ENCODE data around the gene CPSF6.
"Not testable (repeated sequence)": the region's sequence is repeated elsewhere in the genome, so short reads cannot be mapped to it uniquely, and the experiment has no call there.

CPSF6 gene

GRCh38 chr12:69262264-69262974 lies 23.1 kb downstream of the CPSF6 start:
- DNase-seq = no peak

- DNase-seq = no peak
Observed at GRCh38 chr12:69265205-69265604, 25.8 kb downstream of the CPSF6 start.

- DNase-seq = not testable (repeated sequence)
Observed at GRCh38 chr12:69265633-69266032, 26.3 kb downstream of the CPSF6 start.

- DNase-seq = no peak
Observed at GRCh38 chr12:69266036-69266635, 26.8 kb downstream of the CPSF6 start.

DNA sequence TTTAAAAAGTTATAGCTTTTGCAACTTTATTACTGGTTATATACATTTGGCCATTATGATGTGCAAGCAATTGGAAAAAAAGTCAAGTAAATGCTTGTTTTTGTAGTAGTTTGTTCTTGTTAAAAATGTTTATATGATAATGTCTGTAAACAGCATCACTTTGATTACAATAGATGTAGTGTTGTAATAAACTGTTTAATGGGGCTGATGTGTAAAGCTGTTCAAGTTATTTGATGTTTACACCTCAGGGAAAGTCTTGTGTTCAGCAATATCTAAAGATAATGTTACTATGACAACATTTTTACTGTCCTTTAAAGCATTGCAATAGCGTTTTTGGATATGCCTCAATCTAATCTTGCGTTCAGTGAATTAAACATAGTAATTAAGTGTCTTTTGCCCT lies 30.4 kb downstream of the CPSF6 start:
- DNase-seq = no peak

DNA sequence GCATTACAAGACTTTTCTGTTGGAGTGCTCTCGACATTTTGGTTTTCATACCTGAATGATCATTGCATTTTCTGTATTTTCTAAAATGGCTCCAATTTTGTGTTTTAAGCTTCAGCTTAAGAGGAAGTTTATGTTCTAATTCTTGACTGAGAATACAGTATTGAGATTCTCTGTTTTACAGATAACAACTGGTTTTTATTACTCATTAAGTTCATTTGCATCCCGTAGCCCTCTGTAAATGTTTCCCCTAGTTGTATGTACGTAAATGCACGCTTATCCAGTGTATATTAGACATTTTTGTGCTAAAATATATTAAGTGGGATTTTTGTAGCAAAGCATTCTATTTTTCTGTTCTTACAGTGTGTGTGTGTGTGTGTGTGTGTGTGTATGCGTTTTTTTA lies 33.1 kb downstream of the CPSF6 start:
- DNase-seq = no peak

DNA sequence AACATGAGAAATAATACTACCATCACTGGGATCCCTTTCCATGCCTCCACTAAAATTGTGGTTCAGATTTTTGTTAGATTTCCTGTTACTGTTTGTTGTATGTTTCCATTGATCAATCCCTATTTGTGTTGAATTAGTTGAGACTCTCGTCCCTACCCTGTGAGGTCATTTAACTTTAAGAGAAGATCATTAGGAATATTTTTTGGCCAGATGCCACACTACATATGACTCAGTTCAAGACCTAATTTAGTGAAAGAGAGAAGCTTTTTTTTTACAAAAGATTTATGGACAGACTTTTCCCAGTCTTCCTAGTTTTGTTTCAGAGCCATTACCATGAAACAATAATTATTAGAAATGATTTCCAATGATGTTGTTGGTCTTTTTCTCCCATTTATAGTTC lies 35.5 kb downstream of the CPSF6 start:
- DNase-seq = no peak

GRCh38 chr12:69275471-69275891 lies 36.1 kb downstream of the CPSF6 start:
- no peak for DNase-seq

DNA sequence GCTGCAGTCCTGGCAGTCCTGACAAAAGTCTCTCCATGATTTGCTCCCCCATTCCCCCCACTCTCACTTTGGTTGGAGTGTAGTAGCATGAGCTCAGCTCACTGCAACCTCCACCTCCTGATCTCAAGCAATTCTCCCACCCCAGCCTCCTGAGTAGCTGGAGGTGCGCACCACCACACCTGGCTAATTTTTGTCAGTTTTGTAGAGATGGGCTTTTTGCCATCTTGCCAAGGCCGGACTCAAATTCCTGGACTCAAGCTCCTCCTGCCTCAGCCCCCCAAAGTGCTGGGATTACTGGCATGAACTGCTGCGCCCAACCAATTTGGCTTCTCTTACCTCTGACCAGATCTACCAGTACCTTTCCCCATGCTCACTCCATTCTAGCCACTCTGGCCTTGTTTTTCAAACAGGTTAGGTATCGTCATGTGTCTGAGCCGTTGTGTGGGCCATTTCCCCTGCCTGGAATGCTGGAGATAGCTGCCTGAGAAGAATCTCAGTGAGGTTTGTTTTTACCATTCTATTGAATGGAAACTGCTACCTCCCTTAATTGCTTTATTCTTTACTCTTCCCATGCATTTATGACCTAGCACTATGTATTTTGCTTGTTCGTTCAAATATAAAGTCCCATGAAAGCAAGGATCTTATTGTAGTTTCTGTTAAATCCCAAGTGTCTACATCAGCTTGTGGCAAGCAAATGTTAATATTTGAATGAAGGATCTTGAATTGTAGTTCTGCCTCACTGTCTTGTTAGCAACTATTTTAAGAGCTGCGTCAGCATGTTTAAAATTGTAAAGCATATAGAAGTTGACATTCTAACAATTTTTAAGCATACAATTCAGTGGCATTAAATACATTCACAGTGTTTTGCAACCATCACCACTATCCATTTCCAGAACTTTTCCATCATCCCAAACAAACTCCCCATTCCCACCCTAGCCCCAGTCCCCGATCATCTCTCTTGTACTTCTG lies 39.7 kb downstream of the CPSF6 start:
- no peak for DNase-seq

DNA sequence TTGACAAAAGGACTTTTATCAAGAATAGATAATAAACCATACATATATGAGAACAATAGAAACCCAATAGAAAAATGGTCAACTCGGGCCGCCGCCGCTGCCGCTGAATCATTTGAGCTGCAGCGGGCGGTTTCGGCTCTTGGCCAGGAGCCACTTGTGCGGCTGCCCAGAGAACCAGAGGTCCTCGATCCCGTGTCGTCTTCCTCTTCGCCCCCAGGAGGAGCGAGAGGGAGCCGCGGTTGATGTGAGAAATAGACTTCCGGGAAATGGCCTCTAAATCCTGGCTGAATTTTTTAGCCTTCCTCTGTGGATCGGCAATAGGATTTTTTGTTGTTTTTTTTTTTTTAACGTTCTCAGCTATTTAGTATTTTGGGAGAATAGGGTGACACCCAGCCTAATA lies 44.8 kb downstream of the CPSF6 start:
- peak in 1 of 2 donors; percentile 19 for DNase-seq

DNA sequence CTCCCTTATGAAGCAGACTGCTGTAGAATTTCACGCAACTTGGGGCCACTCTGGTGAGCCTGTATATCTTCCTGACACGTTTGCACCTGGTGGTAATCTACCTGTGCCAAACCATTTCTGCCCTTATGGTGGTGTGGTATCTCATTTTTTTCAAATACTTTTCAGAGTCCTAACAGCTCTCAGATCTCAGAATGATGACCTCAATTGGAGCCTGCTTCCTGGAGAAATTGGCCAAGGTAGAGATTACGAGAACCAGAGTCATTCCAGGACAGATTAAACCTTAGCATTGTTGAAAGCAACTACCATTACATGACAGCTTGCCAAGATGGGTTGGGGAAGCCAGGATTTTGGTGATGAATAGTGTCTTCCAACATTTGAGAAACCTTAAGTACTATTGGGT lies 48.2 kb downstream of the CPSF6 start:
- no peak for DNase-seq

GRCh38 chr12:69290545-69291277 lies 51.3 kb downstream of the CPSF6 start:
- peak; percentile 69 to 79 for DNase-seq

DNA sequence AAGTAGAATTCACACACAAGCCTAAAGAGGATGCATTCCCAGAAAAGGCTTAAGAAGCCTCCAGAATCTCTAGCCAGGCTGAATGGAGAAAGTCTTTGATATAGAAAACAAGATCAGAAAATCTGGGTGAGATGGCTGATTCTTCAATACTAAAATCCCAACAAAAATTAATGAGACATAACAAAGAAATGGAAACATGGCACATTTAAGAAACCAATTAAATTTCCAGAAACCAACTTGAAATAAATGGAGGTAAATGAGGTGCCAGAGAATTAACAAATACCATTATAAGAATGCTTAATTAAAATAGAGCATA lies 51.9 kb downstream of the CPSF6 start:
- DNase-seq = no peak

DNA sequence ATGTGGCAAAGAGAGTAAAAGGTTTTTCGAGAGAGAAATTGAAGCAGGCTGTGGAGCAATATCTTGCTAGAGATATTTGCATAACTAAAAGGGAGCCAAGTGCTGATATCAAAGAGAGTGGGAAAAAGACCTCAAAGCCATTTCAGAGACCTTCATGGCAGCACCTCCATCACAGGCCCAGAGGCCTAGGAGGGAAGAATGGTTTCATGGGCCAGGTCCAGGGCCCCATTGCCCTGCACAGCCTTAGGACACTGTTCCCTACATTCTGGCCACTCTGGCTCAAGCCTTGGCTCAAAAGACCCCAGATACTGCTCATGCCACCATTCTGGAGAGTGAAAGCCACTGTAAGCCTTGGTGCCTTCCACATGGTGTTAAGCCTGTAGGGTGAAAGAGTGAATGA lies 58.8 kb downstream of the CPSF6 start:
- DNase-seq = no peak

GRCh38 chr12:69298947-69299346 lies 59.6 kb downstream of the CPSF6 start:
- DNase-seq = no peak

- DNase-seq = no peak
Observed at GRCh38 chr12:69304284-69304683, 64.9 kb downstream of the CPSF6 start.

DNA sequence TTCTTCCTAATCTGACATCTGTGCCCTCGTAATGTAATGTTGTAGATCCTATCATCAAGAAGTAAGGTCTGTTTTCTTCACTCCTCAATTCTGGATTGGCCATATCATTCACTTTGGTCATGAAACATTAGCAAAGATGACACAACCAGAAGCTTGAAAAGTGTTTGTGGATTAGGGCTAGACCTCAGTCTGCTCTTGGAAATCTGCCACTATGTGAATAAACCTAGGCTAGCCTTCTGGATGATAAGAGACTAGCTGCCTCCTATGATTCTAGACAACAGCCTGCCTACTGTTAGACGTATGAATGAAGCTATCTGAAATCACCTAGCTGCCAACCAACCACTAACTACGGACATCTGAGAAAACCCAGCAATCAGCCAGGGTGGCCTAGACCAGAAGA lies 70.1 kb downstream of the CPSF6 start:
- DNase-seq = no peak

- DNase-seq = no peak
Observed at GRCh38 chr12:69313209-69313608, 73.8 kb downstream of the CPSF6 start.

DNA sequence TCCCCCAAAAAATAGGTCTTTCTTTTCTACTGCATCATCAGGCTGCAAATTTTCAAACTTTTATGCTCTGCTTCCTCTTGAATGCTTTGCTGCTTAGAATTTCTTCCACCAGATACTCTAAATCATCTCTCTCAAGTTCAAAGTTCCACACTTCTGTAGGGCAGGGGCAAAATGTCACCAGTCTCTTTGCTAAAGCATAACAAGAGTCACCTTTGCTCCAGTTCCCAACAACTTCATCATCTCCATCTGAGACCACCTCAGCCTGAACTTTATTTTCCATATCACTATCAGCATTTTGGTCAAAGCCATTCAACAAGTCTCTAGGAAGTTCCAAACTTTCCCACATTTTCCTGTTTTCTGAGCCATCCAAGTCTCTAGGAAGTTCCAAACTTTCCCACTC lies 77.4 kb downstream of the CPSF6 start:
- not testable (repeated sequence) for DNase-seq

DNA sequence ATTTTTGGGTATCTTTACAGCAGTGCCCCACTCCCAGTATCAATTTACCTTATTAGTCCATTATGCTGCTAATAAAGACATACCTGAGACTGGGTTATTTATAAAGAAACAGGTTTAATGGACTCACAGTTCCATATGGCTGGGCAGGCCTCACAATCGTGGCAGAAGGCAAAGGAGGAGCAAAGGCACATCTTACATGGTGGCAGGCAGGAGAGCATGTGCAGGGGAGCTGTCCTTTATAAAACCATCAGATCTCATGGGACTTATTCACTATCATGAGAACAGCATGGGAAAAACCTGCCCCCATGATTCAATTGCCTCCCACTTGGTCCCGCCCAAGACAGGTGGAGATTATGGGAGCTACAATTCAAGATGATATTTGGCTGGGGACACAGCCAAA lies 77.9 kb downstream of the CPSF6 start:
- DNase-seq = not testable (repeated sequence)

- DNase-seq = no peak
Observed at GRCh38 chr12:69318225-69318624, 78.9 kb downstream of the CPSF6 start.

DNA sequence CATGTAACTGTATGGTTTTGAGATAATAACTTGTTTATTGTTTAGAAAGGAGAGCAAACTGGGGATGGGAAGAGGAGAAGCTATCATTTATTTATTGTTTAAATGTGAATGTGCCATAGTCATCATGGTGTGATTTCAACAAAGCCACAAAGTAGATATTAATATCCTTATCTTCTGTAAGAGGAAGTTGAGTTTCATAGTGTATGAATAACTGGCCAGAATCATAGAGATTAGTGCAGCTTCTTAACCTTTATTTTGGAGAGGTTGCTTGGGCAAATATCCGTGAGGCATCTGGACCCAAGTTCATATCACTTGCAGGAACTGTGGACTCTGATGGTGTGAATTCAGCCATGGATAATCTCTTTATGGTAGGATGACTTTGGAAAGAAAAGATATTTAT lies 82.0 kb downstream of the CPSF6 start:
- DNase-seq = no peak

Measured in stimulated activated CD4-positive, alpha-beta T cell treated with anti-CD3 and anti-CD28 coated beads, Interleukin-2, amount 100 ng/mL, for 48 hours (primary cell).